Subcutaneous adipose tissue (tissue), 4 donors: Measurements from ENCODE around the gene MYLK. TPM values are rescaled to one million over a fixed set of nuclear protein-coding genes. Genes with fewer than 3 reads are reported as not detected.

Source experiments
- total RNA-seq, 4 donors: library from RNA; depleted of rRNA; stranded (reverse); fragments of >200 nt; gene quantifications; one replicate each; pipeline ENCODE4 v1.1.0, GENCODE V29; 2016
- TF ChIP-seq, protein P1 (sequence below): fragments of 450-650 bp; IDR thresholded peaks from one replicate; pipeline ENCODE4 v1.5.1; 2016; ENCODE audit warnings: low read depth, mild to moderate bottlenecking, control low read depth, antibody characterized with exemption, moderate library complexity

MYLK gene
- total RNA-seq, 4 donors from 2014 or later, result 28.2 to 113 (median 58.3) TPM

DNA sequence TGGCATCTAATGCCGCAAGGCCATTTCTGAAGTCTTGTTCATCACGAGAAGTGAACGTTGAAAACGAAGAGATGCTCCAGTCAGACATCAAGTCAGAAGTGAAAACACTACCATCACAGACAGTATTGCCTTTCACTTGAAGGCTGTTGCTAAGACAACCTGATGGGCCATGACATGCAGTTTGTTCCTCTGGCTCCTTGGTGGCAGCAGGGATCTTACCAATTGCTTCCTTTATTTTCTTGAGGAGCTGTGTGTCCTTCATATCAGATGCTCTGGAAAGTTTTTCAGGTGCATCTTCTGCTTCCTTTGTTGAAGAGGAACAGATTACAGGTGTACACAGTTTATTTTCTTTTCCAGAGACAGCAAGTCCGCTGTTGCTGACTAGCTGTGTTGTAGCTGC is 30.7 kb upstream of the MYLK start:
- TF ChIP-seq, protein P1, sequence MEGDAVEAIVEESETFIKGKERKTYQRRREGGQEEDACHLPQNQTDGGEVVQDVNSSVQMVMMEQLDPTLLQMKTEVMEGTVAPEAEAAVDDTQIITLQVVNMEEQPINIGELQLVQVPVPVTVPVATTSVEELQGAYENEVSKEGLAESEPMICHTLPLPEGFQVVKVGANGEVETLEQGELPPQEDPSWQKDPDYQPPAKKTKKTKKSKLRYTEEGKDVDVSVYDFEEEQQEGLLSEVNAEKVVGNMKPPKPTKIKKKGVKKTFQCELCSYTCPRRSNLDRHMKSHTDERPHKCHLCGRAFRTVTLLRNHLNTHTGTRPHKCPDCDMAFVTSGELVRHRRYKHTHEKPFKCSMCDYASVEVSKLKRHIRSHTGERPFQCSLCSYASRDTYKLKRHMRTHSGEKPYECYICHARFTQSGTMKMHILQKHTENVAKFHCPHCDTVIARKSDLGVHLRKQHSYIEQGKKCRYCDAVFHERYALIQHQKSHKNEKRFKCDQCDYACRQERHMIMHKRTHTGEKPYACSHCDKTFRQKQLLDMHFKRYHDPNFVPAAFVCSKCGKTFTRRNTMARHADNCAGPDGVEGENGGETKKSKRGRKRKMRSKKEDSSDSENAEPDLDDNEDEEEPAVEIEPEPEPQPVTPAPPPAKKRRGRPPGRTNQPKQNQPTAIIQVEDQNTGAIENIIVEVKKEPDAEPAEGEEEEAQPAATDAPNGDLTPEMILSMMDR, result no peak

DNA sequence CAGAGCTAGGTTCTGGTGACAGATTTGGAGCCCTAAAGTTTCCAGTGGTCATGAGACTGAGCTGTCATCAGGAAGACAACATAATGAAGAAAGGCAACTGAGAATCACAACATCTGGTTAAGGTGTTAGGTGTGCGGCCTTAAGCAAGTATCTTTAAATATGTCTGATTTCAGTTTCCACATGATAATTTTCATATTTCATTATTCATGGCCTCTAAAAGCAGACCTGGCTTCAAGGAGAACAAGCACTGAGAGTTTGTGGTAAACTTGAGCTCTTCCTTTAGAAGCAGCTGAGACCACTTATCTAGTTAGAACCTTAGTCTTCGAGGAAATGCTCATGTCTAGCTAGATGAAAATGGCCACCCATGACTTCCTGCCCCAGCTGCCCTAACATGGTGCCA is 25.7 kb upstream of the MYLK start:
- TF ChIP-seq, protein P1, result no peak

GRCh38 chr3:123907720-123908119 is 23.6 kb upstream of the MYLK start:
- TF ChIP-seq, protein P1, result no peak

DNA sequence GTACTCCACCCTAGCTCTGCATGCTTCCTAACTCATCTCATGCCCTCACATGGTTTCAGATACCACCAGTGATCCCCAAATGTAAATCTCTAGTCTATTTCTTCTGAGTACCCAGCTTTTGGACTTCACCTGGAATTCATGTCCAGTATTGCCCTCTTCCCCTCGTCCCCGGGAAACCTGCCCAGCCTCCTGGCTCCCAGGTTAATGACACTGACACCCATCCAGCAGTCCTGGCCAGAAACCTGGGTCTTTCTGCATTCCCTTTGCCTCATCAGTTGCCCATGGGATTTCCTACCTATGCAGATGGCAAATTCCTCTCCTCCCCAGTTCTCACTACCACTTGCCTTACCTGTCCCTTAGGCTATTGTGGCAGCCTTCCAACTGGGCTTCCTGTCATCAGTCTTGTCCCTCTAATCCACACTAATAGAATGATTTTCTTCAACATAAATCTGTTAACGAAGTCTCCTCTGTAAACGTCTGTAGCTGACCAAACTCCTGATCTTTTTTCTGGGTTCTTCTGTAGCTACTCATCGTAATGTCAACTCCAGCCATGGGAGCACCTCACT is 15.3 kb upstream of the MYLK start:
- TF ChIP-seq, protein P1, result no peak

DNA sequence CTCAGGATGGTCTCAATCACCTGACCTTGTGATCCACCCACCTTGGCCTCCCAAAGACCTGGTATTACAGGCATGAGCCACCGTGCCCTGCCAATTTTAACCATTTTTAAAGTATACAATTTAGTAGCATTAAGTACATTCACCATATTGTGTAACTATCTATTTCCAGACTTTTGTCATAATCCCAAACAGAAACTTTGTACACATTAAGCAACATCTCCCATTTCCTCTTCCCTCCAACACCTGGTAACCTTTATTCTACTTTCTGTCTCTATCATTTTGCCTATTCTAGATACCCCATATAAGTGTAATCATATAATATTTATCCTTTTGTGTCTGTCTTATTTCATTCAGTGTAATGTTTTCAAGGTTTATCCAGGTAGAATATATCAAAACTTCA is 8.9 kb upstream of the MYLK start:
- TF ChIP-seq, protein P1, result no peak

GRCh38 chr3:123892195-123892594 is 8.1 kb upstream of the MYLK start:
- TF ChIP-seq, protein P1, result no peak

GRCh38 chr3:123884993-123885392 is 861 bp upstream of the MYLK start:
- TF ChIP-seq, protein P1, result no peak
